Trophoblast cell (in vitro differentiated cells and primary cell): ENCODE measurements around the gene SNX27.

Experiments
- DNase-seq, 2 donors: peaks; one replicate each; pipeline ENCODE4 v3.0.0-alpha.2; 2016
- H2AFZ ChIP-seq: 2 replicates; pipeline ENCODE4 v1.6.1; 2013; ENCODE audit warnings: low read length, moderate library complexity, mild to moderate bottlenecking; ENCODE audit not compliant: insufficient read depth, poor library complexity
- H2AK5ac ChIP-seq: 2 replicates; pipeline ENCODE4 v1.6.1; 2013; ENCODE audit warnings: mild to moderate bottlenecking, low read length
- H2BK120ac ChIP-seq: 2 replicates; pipeline ENCODE4 v1.6.1; 2013; ENCODE audit warnings: low read length, mild to moderate bottlenecking, moderate library complexity; ENCODE audit not compliant: insufficient read depth, poor library complexity
- H2BK12ac ChIP-seq: 2 replicates; pipeline ENCODE4 v1.6.1; 2013; ENCODE audit warnings: mild to moderate bottlenecking, low read length, moderate library complexity
- H2BK5ac ChIP-seq: 2 replicates; pipeline ENCODE4 v1.6.1; 2013; ENCODE audit warnings: low read length, low read depth, moderate library complexity, mild to moderate bottlenecking; ENCODE audit not compliant: poor library complexity
- H3K14ac ChIP-seq: 2 replicates; pipeline ENCODE4 v1.6.1; 2013; ENCODE audit warnings: mild to moderate bottlenecking, low read length
- H3K18ac ChIP-seq: 2 replicates; pipeline ENCODE4 v1.6.1; 2013; ENCODE audit warnings: mild to moderate bottlenecking, low read length
- H3K23ac ChIP-seq: 2 replicates; pipeline ENCODE4 v1.6.1; 2013; ENCODE audit warnings: low read length
- H3K27ac ChIP-seq: 2 replicates; pipeline ENCODE4 v1.5.1; 2013; ENCODE audit warnings: low read depth, mild to moderate bottlenecking, inconsistent platforms, low read length, moderate library complexity
- H3K27me3 ChIP-seq: 2 replicates; pipeline ENCODE4 v1.6.1; 2013; ENCODE audit warnings: inconsistent platforms, mild to moderate bottlenecking, low read length, moderate library complexity; ENCODE audit not compliant: insufficient read depth
- H3K36me3 ChIP-seq, 2 experiments: 1 replicate in 1 of 2; 2 replicates in 1 of 2; pipeline ENCODE4 v1.6.1; 2013; ENCODE audit warnings: low read length in 2 of 2, mild to moderate bottlenecking in 2 of 2, moderate library complexity in 1 of 2; ENCODE audit not compliant: insufficient read depth in 2 of 2, control insufficient read depth in 1 of 2
- H3K4ac ChIP-seq: 2 replicates; pipeline ENCODE4 v1.6.1; 2013; ENCODE audit warnings: low read depth, mild to moderate bottlenecking, low read length, moderate library complexity
- H3K4me1 ChIP-seq, 2 experiments: 1 replicate in 1 of 2; 2 replicates in 1 of 2; pipeline ENCODE4 v1.6.1; 2013; ENCODE audit warnings: low read length in 2 of 2, mild to moderate bottlenecking in 2 of 2, moderate library complexity in 1 of 2; ENCODE audit not compliant: insufficient read depth in 2 of 2, control insufficient read depth in 1 of 2
- H3K4me2 ChIP-seq: 2 replicates; pipeline ENCODE4 v1.6.1; 2013; ENCODE audit warnings: inconsistent platforms, mild to moderate bottlenecking, low read length, moderate library complexity
- H3K4me3 ChIP-seq: 2 replicates; pipeline ENCODE4 v1.5.1; 2013; ENCODE audit warnings: mild to moderate bottlenecking, low read depth, low read length, inconsistent platforms
- H3K79me1 ChIP-seq: one replicate; pipeline ENCODE4 v1.6.1; 2013; ENCODE audit warnings: low read length
- H3K79me2 ChIP-seq: 2 replicates; pipeline ENCODE4 v1.6.1; 2013; ENCODE audit warnings: low read length, mild to moderate bottlenecking; ENCODE audit not compliant: control insufficient read depth, insufficient read depth, poor library complexity
- H3K9ac ChIP-seq: 2 replicates; pipeline ENCODE4 v1.6.1; 2013; ENCODE audit warnings: mild to moderate bottlenecking, low read length
- H3K9me3 ChIP-seq: 2 replicates; pipeline ENCODE4 v1.6.1; 2013; ENCODE audit warnings: low read depth, mild to moderate bottlenecking, control low read depth, inconsistent platforms, low read length; ENCODE audit not compliant: insufficient read depth
- H4K12ac ChIP-seq: 2 replicates; pipeline ENCODE4 v1.6.1; 2013; ENCODE audit warnings: low read depth, mild to moderate bottlenecking, low read length, moderate library complexity
- H4K8ac ChIP-seq: 2 replicates; pipeline ENCODE4 v1.6.1; 2013; ENCODE audit warnings: low read depth, mild to moderate bottlenecking, low read length, moderate library complexity
- H4K91ac ChIP-seq: one replicate; pipeline ENCODE4 v1.6.1; 2013; ENCODE audit warnings: low read depth, mild to moderate bottlenecking, low read length, moderate library complexity
- WGBS: extraction: QIAGEN DNeasy Blood & Tissue Kit; methylation state at CpG from one replicate; pipeline ENCODE4 v1.1.7; 2013; ENCODE audit warnings: missing lambda C conversion rate; ENCODE audit not compliant: insufficient read length, insufficient coverage; ENCODE audit errors: extremely low coverage; 5-methylcytosine and 5-hydroxymethylcytosine counted together

SNX27 gene

GRCh38 chr1:151715726-151716404 is 104.0 kb downstream of the SNX27 start:
- H3K4ac ChIP-seq: no peak overlapping the region
- H3K9me3 ChIP-seq: no peaks in the 10 kb centered on the region
- no peak overlapping the region for H2BK12ac ChIP-seq
- H3K18ac ChIP-seq: no peak overlapping the region
- H3K36me3 ChIP-seq: no peaks in the 10 kb centered on the region
- H4K12ac ChIP-seq: no peak overlapping the region
- H3K79me1 ChIP-seq: no peaks in the 10 kb centered on the region
- no peak for DNase-seq
- H4K8ac ChIP-seq: no peak overlapping the region
- H3K4me1 ChIP-seq: no peaks in the 10 kb centered on the region
- H2AK5ac ChIP-seq: no peak overlapping the region
- no peak overlapping the region for H3K9ac ChIP-seq
- H3K79me2 ChIP-seq: no peaks in the 10 kb centered on the region
- no CpG with 5 or more reads among the region's 17 CpGs for WGBS
- no peak overlapping the region for H3K14ac ChIP-seq
- H3K4me3 ChIP-seq: no peak overlapping the region
- H3K23ac ChIP-seq: no peak overlapping the region
- H2AFZ ChIP-seq: no peak overlapping the region
- peaks cover 20% of the 10 kb centered on the region for H3K27me3 ChIP-seq
- H2BK120ac ChIP-seq: no peak overlapping the region
- no peak overlapping the region for H3K27ac ChIP-seq
- H3K4me2 ChIP-seq: no peak overlapping the region
- H4K91ac ChIP-seq: no peak overlapping the region
- H2BK5ac ChIP-seq: no peak overlapping the region

- H3K9me3 ChIP-seq: no peaks in the 10 kb centered on the region
- H3K79me2 ChIP-seq: no peaks in the 10 kb centered on the region
- no peaks in the 10 kb centered on the region for H3K79me1 ChIP-seq
- H2BK12ac ChIP-seq: no peak overlapping the region
- no CpG with 5 or more reads among the region's 11 CpGs for WGBS
- H3K4me1 ChIP-seq: peaks cover 0 to under 1% of the 10 kb centered on the region in 2 experiments
- no peaks in the 10 kb centered on the region for H3K36me3 ChIP-seq
- no peak overlapping the region for H3K4ac ChIP-seq
- no peak overlapping the region for H3K27ac ChIP-seq
- no peak overlapping the region for H2AK5ac ChIP-seq
- no peak overlapping the region for H4K91ac ChIP-seq
- no peak overlapping the region for H3K9ac ChIP-seq
- DNase-seq: no peak
- H3K18ac ChIP-seq: no peak overlapping the region
- peaks cover 22% of the 10 kb centered on the region for H3K27me3 ChIP-seq
- no peak overlapping the region for H2AFZ ChIP-seq
- H4K12ac ChIP-seq: no peak overlapping the region
- no peak overlapping the region for H3K4me2 ChIP-seq
- no peak overlapping the region for H3K4me3 ChIP-seq
- no peak overlapping the region for H2BK5ac ChIP-seq
- H2BK120ac ChIP-seq: no peak overlapping the region
- H3K14ac ChIP-seq: no peak overlapping the region
- H4K8ac ChIP-seq: no peak overlapping the region
- H3K23ac ChIP-seq: no peak overlapping the region
These were observed 104.5 kb downstream of the SNX27 start for GRCh38 chr1:151716405-151716762.

GRCh38 chr1:151716771-151717631 is 105.2 kb downstream of the SNX27 start, which contains the start of gene CELF3:
TSS of gene CELF3 (minus strand) at chr1:151716803. CDS start at chr1:151716020, 783 bp downstream.
- no peak within 1 kb of the TSS for H2AK5ac ChIP-seq
- H3K14ac ChIP-seq: no peak within 1 kb of the TSS
- WGBS: no CpG with 5 or more reads among the region's 27 CpGs
- no peak within 1 kb of the TSS for H3K23ac ChIP-seq
- H3K4me2 ChIP-seq: no peak within 1 kb of the TSS
- no peaks in the 10 kb centered on the region for H3K36me3 ChIP-seq
- H3K79me1 ChIP-seq: no peaks in the 10 kb centered on the region
- no peak for DNase-seq
- H2BK120ac ChIP-seq: no peak within 1 kb of the TSS
- no peak within 1 kb of the TSS for H4K8ac ChIP-seq
- H2BK5ac ChIP-seq: no peak within 1 kb of the TSS
- no peak within 1 kb of the TSS for H2BK12ac ChIP-seq
- no peak within 1 kb of the TSS for H3K9ac ChIP-seq
- no peak within 1 kb of the TSS for H3K4me3 ChIP-seq
- no peak within 1 kb of the TSS for H4K91ac ChIP-seq
- H3K9me3 ChIP-seq: no peaks in the 10 kb centered on the region
- H4K12ac ChIP-seq: no peak within 1 kb of the TSS
- no peak within 1 kb of the TSS for H3K18ac ChIP-seq
- H3K79me2 ChIP-seq: no peaks in the 10 kb centered on the region
- no peak within 1 kb of the TSS for H3K27ac ChIP-seq
- peaks cover 3% of the 10 kb centered on the region in 2 experiments for H3K4me1 ChIP-seq
- H2AFZ ChIP-seq: no peak within 1 kb of the TSS
- peaks cover 28% of the 10 kb centered on the region for H3K27me3 ChIP-seq
- no peak within 1 kb of the TSS for H3K4ac ChIP-seq

DNA sequence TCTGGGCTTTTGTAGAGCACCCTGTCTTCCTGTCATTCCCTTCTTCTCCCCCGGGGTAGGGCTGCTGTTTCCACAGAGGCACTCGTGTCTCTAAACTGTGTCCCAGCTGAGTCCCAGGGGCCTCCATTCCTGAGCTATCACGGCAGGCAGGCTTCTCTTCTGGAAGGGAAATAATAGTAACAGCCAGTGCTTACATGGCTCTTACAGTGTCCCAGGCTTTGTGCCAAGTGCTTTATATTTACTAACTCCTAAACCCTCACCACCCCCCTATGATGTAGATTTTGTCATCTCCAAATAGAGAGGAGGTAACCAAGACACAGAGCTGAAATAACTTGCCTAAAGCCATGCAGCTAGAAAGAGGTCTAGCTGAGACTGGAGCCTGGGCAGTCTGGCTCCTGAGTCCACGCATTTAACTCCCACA is 106.2 kb downstream of the SNX27 start:
- no peak overlapping the region for H3K23ac ChIP-seq
- H3K9ac ChIP-seq: no peak overlapping the region
- H3K4me1 ChIP-seq: peaks cover 3% of the 10 kb centered on the region in 2 experiments
- no peak overlapping the region for H2BK120ac ChIP-seq
- no peak overlapping the region for H3K18ac ChIP-seq
- H3K79me2 ChIP-seq: no peaks in the 10 kb centered on the region
- no peak overlapping the region for H3K4me2 ChIP-seq
- peaks cover 36% of the 10 kb centered on the region for H3K27me3 ChIP-seq
- no peaks in the 10 kb centered on the region for H3K36me3 ChIP-seq
- DNase-seq: no peak
- no peak overlapping the region for H3K4ac ChIP-seq
- H4K12ac ChIP-seq: no peak overlapping the region
- H3K9me3 ChIP-seq: no peaks in the 10 kb centered on the region
- no peak overlapping the region for H2BK5ac ChIP-seq
- H4K8ac ChIP-seq: no peak overlapping the region
- no peak overlapping the region for H2BK12ac ChIP-seq
- H2AK5ac ChIP-seq: no peak overlapping the region
- H4K91ac ChIP-seq: no peak overlapping the region
- no peak overlapping the region for H2AFZ ChIP-seq
- no CpG with 5 or more reads among the region's 4 CpGs for WGBS
- H3K14ac ChIP-seq: no peak overlapping the region
- H3K79me1 ChIP-seq: no peaks in the 10 kb centered on the region
- H3K27ac ChIP-seq: no peak overlapping the region
- H3K4me3 ChIP-seq: no peak overlapping the region
